GM18520 (cell line): Measurements from ENCODE around the gene HAUS2.
A peak's percentile ranks its signal among the peaks of the same experiment; 100 is the strongest.
"Not testable (repeated sequence)": the region's sequence is repeated elsewhere in the genome, so short reads cannot be mapped to it uniquely, and the experiment has no call there.

Source experiments
- ATAC-seq: cut with Tn5 transposase; IDR thresholded peaks from one replicate; pipeline ENCODE4 v1.9.1; 2021; ENCODE audit not compliant: unreplicated experiment

Gene HAUS2

DNA sequence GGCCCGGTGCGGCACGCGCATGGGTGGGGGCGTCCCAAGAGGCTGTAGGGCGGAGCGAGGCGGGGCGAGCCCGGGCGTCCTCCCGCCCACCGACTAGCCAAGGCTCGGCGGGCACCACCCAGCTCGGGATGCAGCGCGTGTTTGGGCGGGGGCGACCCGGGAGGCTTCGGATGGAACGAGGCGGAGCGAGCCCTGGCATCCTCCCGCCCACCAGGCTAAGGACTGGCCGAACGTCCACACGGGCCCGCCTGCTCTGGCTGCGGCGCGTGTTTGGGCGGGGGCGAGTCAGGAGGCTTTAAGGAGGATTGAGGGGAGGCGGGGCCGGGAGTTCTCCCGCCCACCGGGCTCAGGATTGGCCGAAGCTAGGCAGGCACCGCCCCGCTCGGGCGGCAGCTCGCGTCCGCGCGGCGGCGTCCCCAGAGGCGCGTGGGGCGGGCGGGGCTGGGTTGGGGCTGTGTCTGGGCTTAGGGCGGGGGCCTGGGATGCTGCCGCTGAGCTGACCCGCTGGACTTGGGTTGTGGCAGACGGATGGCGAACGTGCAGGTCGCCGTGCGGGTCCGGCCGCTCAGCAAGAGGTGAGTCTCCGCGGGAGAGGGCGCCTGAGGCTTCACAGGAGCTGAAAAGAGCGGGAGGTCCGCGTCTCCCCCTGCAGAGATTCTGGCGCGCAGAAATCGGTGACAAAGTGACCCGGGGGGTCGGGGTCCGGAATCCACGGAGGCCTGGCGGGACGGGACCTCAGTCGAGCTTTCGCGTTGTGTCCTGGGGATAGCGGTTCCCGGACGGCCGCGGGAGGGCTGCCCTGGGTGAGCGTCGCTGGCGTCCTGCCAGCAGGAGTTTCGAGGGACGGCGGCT is 26.8 kb downstream of the HAUS2 start, which contains the start of gene STARD9:
Gene STARD9 (plus strand): TSS at position 419 of the 852 bp plus-strand sequence. CDS start 110 bp downstream, at position 529.
- ATAC-seq, result peak; percentile 86

DNA sequence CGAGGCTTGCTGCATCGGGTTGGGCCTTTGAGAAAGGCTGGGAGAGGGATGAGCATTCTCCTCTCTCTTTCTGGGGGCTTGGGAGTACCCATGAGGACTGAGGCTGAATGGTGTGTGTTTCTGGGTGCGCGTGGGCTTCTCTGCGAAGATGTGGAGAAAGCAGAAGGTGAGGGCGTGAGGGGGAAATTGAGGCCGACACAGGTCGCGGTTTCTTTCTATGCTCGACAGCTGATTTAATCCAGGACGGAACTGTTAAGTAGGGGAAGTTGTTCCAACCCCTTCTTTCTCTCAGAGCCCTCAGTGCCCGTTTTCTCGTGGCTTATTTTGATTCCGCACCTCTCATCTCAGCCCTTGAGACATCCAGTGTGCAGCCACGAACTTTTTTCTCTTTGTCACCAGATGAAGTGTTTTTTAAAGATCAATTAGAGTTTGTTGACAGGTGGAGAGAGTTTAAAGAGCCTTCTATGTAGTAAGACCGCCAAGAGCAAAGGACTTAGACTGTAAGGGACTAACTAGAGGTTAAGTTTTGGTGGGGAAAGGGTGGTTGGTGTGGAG is 27.5 kb downstream of the HAUS2 start:
- no peak for ATAC-seq

DNA sequence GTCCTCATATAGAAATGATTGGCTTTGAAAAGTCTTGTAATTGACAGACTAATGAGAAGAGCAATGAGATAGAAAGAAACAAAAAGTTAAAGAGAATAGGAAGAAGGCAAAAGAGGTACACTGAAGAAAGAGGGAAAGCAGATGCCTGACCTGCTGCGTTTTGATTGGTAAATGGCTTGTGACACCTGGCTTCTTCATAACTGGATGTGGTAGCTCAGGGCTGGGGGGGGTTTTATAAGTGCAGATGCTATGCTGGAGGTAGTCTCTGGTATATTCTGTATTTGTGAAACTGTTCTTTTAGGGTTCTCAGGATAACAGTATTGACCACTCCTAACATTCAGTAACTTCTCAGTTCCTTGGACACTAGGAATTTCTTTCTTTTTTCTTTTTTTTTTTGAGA is 28.1 kb downstream of the HAUS2 start:
- no peak for ATAC-seq

DNA sequence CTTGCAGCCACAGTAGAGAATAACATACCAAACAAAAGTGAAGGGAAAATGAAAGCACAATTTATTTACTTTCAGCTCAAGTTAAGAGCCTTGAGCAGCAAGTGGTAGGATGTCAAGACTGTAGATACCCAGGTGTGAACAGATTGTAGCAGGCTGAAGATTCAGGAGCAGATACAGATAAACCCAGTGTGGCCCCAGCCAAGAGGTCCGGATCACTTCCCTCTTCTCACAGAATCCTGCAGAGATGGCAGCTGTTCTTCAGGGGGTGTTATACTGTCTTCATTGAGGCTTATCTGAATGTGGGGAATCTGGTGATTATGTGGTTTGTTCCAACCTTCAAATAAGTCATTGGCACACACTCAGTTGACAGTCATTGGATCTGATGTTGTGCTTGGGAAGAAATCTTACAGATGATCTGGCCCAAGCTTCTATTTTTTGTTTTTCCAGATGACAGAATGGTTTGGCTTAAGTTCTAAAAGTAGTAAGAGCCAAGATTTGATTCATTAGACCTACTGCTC is 28.9 kb downstream of the HAUS2 start:
- no peak for ATAC-seq

DNA sequence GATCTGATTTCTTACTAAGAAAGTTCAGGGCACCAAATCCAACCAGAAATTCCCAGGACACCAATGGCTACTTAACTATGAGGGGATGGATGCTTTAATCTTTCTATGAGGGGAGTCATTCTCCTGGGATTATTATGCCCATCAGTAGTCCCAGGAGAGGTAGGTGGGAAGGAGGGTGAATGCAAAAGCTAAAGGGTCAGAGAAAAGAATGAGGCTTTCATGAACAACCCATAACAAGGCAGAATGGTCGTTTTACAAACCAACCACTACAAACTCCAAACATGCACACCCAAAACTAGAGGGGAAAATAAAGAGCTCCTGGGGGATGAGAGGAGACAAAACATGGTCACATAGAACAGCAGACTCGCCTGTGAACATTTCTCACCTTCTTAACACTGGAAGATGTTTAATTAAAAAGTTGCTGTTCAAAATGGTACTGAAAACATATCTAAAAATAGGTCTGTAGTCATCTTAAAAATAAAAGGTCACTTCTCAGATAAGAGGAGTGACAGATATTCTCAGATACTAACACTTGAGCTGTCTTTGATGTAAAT is 30.4 kb downstream of the HAUS2 start:
- ATAC-seq, result no peak

DNA sequence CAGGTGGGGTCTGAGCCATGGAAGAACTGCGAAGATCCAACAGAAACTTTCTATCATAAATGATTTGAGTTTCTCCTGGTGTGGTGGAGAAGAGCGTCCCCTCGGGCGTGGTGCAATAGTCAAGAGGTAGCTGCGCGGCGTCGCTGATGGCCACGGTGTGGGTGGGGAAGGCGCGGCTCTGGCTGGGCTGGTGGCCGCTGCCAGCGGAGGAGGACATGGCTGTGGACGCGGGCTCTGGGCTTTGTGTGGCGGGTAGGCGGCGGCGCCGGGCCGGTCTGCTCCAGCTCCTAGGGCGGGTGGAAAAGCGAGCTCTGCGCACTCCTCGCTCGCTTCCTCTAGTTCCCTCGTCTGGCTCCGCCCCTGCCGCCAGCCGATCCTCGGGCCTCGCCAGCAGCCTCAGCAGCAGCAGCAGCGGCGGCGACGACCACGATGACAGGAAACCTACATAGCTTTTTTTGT is 32.7 kb downstream of the HAUS2 start:
- peak; percentile 53 for ATAC-seq

DNA sequence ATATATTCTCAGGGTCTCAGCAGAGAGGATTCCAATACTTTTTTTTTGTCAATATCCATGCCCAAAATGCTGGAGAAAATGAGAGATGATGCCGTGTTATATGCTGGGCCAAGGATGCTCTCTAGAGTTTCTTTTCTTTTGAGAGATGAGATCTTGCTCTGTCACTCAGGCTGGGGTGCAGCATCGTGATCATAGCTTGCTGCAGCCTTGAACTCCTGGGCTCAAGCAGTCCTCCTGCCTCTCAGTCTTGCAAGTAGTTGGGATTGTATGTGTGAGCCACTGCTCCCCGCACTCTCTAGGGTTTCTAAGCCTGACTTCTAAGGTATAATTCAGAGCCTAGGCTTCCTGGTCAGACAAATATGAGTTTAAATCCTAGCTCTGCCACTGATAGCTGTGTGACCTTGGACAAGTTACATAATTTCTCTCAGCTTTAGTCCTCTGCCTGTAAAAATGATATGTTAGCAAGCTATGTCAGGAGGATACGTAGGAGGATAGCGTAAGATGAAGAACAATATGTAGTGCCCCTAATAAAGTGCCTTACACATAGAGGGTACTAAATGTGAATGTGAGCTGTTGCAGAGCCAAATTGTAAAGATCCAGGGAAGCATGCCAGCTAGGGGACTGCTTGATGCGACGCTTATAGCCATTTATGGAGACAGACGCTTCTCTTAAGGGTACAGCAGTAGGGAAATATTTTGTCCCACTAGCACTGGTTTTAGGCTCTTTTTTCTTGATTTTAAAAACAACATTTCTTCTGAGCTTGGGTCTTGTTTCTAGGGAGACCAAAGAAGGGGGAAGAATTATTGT is 34.1 kb downstream of the HAUS2 start:
- no peak for ATAC-seq

DNA sequence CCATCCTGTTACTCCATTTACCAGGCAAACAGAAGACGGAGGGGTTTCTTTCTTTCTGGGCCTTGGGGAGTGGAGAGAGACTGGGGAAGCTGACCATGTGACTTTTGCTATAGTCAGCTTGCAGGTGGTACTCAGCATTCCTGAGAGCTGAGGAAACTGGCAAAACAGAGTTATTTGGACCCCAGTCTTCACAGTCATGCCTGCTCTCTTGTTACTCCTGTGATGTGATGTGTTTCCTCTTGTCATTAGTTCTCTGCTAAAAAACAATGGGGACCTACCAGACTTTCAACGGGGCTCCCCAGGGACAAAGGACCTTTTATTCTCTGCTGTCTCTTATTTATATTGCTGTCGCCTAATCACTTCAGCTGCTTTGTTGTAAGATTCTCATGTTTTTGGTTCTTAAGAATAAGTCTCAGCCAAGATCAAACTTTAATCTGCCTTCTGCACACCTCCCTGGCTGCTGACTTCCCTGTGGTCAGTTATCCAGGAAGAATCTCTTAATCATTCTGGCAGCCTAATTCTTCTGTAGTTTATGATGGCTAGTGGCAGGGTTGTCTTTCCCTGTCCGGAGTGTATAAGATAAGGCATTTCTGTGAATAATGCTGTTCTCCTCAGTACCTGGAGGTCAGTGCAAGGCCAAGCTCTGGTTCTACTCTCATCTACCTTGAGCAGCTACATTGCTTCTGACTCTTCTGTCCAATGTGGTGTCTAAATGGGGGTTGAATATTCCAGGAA is 35.6 kb downstream of the HAUS2 start:
- no peak for ATAC-seq

DNA sequence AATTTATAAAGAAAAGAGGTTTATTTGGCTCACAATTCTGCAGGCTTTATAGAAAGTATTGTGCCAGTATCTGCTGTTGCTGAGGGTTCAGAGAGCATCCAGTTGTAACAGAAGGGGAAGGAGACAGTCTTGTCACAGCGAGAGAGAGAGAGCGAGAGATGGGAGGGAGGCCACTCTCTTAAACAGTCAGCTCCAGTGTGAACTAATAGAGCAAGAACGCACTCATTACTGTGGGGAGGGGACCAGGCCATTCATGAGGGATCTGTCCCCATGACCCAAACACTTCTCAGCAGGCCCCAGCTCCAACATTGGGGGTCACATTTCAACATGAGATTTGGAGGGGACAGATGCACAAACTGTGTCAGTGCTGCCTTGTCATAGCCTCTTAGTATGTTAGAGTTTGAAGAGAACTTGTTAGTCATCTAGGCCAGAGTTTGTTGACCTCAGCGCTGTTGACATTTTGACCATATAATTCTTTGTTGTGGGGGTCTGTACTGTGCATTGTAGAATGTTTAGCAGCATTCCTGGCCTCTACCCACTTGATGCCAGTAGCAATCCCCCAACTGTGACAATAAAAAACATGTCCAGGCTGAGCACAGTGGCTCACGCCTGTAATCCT is 42.1 kb downstream of the HAUS2 start:
- ATAC-seq, result no peak

DNA sequence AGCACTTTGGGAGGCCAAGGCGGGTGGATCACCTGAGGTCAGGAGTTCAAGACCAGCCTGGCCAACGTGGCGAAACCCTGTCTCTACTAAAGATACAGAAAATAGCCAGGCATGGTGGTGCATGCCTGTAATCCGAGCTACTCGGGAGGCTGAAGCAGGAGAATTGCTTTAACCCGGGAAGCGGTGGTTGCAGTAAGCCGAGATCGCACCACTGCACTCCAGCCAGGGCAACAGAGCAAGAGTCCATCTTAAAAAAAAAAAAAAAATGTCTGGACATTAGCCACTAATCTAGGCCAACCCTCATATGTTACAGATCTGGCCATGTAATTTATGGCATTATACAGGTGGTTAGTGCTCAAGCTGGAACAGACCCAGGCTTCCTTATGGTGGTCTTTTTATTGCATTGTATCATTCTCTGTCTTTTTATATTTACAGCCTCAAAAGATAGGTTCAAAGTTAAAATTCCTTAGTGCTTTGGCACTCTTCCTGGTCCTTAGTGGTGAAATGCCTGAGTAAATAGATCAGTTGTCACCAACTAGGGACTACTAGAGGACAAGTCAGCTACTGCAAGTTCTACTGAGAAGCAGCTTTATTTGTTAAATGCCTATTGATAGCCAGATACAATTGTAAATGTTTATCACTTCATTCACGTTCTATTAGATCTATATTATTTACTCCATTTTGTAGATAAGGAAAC is 42.7 kb downstream of the HAUS2 start:
- ATAC-seq, result no peak

DNA sequence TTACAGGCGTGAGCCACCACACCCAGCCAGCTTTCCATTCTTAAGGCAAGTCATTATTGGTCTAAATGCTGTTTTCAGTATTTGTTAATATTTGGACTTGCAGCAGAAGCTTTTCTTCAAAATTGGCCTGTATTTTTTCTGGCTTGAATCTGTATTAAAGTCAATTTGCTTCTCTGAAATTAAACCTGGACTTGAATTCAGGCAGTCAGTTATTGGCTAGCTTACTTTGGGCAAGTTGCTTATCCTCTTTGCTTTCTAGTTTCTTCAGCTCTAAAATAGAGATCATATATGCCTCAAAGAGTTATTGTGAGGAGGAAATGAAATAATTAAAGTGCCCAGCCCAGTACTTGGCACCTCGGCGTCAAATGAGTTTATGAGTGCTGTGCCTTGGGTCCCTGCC is 44.1 kb downstream of the HAUS2 start:
- ATAC-seq, result no peak

DNA sequence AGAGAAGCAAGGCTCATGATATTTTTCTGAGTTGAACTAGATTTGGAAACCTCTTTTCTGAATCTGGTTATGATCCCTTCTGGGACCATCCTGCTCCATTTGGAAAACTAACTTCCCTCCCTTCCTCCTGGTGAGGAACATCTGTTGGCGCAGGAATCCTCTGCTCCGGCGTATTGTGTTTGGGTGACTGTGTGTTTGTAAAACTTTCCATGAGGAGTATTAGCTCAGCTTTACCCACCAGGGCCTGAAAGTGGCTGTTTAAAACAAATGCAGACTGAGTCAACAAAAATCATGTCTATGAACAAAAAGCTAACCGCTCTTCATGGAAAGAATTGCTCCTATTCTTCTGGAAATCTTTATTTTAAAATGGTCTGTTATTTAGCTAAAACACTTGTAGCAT is 44.5 kb downstream of the HAUS2 start:
- ATAC-seq, result no peak

DNA sequence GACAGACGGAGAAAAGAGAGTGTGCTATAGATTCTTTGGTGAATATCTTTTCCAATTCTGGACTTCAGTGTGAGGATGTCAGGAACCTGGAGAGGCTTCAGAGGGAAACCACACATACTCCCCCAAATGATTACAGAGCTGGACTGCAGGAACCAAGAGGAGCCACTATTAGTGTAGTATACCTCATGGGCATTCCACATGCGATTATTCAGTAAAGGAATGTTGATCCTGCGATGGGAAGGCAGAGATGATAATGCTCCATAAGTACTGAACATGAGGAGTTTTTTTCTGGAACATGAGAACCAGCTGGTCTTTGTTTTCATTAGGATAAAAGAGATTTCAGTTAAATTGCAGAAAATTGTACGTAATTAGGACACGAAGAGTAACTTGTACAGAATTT is 45.5 kb downstream of the HAUS2 start:
- ATAC-seq, result no peak

DNA sequence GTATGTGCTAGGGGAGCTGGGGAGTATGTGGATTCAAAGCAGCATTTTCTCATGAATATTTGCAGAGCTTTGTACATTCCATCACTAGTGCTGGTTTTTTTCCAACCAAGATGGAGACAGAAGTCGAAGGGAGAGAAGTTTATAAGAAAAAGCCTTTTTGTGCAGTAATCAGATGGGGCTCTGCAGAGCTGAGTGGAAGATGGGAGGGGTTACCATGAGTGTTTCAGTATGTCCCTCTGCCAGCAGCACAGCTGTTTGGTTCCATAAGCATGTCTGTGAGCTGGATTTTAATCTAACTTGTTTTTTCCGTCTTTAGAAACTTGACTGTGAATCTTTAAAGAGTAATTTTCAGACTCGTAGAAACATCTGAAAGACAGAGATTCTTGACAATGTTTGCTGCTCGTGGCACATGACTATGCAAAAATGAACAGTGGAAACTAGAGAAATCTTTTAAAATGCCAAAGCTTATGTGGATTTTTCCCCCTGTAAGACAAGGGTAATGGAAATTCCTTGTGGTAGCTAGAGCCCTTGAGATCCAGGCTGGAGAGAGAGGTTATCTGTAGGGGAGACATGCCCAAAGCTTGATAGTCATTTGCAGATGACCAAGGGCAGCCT is 47.1 kb downstream of the HAUS2 start:
- ATAC-seq, result no peak

DNA sequence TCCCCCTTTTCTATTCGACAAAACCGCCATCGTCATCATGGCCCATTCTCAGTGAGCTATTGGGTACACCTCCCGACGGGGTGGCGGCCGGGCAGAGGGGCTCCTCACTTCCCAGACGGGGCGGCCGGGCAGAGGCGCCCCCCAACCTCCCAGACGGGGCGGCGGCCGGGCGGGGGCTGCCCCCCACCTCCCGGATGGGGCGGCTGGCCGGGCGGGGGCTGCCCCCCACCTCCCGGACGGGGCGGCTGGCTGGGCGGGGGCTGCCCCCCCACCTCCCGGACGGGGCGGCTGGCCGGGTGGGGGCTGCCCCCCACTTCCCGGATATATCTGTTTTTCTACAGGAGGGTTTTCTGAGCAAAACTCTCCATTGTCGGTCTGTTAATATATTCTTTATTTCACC is 52.7 kb downstream of the HAUS2 start:
- not testable (repeated sequence) for ATAC-seq

DNA sequence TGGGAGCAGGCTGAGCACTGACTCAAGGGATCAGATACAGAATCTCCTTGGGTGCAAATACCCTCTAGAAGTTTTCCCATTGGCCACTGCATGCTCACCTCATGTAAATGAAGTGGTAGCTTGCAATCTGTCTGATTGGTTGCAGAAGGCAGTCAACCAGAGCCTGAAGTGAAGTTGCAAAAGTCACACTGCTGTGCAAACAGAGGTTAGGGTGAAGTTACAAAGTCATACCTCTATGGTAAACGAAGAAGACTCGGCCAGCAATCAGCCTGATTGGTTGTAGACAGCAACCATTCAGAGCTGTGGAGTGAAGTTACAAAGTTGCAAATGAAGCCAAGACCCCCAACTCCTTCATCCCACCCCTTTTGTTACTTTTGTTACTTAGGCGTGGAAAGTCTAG is 53.9 kb downstream of the HAUS2 start:
- ATAC-seq, result no peak

DNA sequence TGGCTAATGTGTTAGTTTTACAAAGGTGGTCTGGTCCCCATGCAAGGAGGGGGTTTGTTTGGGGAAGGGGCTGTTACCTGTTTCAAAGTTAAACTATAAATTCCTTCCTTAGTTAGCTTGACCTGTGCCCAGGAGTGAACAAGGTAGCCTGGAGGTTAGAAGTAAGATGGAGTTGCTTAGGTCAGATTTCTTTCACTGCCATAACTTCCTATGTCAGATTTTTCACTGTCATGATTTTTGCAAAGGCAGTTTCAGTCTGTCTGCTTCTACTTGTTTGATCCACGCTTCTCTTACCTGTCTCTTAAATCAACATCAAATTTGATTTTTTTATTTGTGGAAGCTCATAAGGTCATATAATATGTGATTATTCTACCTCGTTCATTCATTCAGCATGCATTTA is 55.3 kb downstream of the HAUS2 start:
- no peak for ATAC-seq

DNA sequence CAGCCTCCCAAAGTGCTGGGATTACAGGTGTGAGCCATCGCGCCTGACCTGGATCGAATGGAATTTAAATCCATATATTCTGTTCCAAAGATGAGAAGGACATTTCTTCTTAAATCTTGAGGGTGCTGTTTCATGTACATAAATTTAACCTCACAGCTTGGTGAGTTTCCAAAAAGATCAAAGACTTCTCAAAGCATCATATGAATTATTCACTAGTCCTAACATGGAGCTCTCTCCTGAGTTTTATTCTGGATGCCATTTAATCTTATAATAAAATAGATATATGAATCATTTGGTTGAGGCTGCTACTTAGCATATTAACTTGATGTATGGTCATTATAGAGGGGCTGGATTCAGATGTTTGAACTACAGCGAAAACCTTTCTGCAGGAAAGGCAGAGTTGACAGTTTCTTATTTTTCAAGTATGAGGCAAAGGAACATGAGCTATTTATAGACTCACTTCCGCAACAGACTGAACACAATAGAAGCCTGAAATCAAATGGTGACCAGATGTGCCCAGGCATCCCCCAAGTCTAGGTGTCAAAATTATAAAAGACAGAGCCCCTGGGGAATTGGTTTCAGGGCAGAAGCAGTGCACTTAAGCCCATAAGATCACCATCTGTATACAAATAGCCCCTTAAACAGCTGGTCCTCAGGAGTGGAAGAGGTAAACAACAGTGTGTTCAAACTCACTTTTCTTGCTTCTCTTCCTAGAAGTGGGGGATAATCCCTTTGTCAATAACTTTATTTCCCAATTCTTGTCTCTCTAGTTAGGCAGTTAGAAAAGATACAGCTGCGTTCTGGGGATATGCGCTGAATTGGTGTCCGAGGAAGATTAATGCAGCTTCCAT is 56.5 kb downstream of the HAUS2 start:
- ATAC-seq, result no peak
